GM19238 (cell line): ENCODE results near the gene RNASE7.

Source experiments
- DNase-seq: peaks from one replicate; pipeline ENCODE4 v3.0.0; 2011; ENCODE audit warnings: low spot score; ENCODE audit not compliant: insufficient read length

Gene RNASE7

GRCh38 chr14:21043387-21043973, 1.3 kb downstream of the RNASE7 start:
- no peak for DNase-seq

- DNase-seq, result no peak
These were observed 1.9 kb downstream of the RNASE7 start for GRCh38 chr14:21043974-21044618.

GRCh38 chr14:21047378-21047781, 5.2 kb downstream of the RNASE7 start:
- DNase-seq, result no peak

- DNase-seq, result no peak
These were observed 6.5 kb downstream of the RNASE7 start for GRCh38 chr14:21048638-21049037.

- no peak for DNase-seq
These were observed 7.1 kb downstream of the RNASE7 start for GRCh38 chr14:21049271-21049673.

- no peak for DNase-seq
These were observed 8.4 kb downstream of the RNASE7 start for GRCh38 chr14:21050597-21050996.

- no peak for DNase-seq
These were observed 11.3 kb downstream of the RNASE7 start for GRCh38 chr14:21053184-21054122.

- no peak for DNase-seq
These were observed 12.1 kb downstream of the RNASE7 start for GRCh38 chr14:21054123-21054767.

GRCh38 chr14:21054768-21055145, 12.6 kb downstream of the RNASE7 start:
- DNase-seq, result no peak

- DNase-seq, result no peak
These were observed 13.4 kb downstream of the RNASE7 start for GRCh38 chr14:21055432-21056117.

- DNase-seq, result no peak
These were observed 14.5 kb downstream of the RNASE7 start for GRCh38 chr14:21056520-21057163.

GRCh38 chr14:21057803-21058675, 15.9 kb downstream of the RNASE7 start, which contains the start of gene RNASE8:
Gene RNASE8 (plus strand): TSS chr14:21057822. CDS start chr14:21057893, 71 bp downstream.
- no peak for DNase-seq

- no peak for DNase-seq
These were observed 16.7 kb downstream of the RNASE7 start for GRCh38 chr14:21058903-21059302.

GRCh38 chr14:21059842-21060613, 17.9 kb downstream of the RNASE7 start:
- no peak for DNase-seq

GRCh38 chr14:21060614-21061346, 18.6 kb downstream of the RNASE7 start:
- DNase-seq, result no peak

- no peak for DNase-seq
These were observed 19.1 kb downstream of the RNASE7 start for GRCh38 chr14:21061347-21061668.

GRCh38 chr14:21063479-21063878, 21.3 kb downstream of the RNASE7 start:
- DNase-seq, result no peak

GRCh38 chr14:21066882-21067502, 24.8 kb downstream of the RNASE7 start:
- no peak for DNase-seq
